T-helper 1 cell treated with Interleukin-12 subunit alpha and Interleukin-12 subunit beta and Interleukin-4 antibody, amounts not matched to agents 30 ng/mL and 1 ng/mL, for 36 hours (primary cell): ENCODE data around the gene COL4A5. TPM values are rescaled to one million over a fixed set of nuclear protein-coding genes. Genes with fewer than 3 reads are reported as not detected.
"Not testable (repeated sequence)": the region's sequence is repeated elsewhere in the genome, so short reads cannot be mapped to it uniquely, and the experiment has no call there.

Source experiments
- intact Hi-C: fragments of 100-400 bp; cut with micrococcal nuclease; formaldehyde crosslinking; loops from one replicate; pipeline ENCODE4 v1.15.1; 2024
- total RNA-seq: library from RNA; stranded (reverse); gene quantifications from 2 replicates; pipeline ENCODE4 v1.2.3, GENCODE V29; 2022

COL4A5 gene
- total RNA-seq, 1 donor from 2014 or later: not detected

GRCh38 chrX:108453841-108454240 lies 14.2 kb downstream of the COL4A5 start:
- intact Hi-C loops: no loop called here

- intact Hi-C loops: no loop called here
Observed at GRCh38 chrX:108456971-108457477, 17.4 kb downstream of the COL4A5 start.

- intact Hi-C loops: no loop called here
Observed at GRCh38 chrX:108464604-108465003, 25.0 kb downstream of the COL4A5 start.

- intact Hi-C loops: no loop called here
Observed at GRCh38 chrX:108468486-108468885, 28.8 kb downstream of the COL4A5 start.

- intact Hi-C loops: no loop called here
Observed at GRCh38 chrX:108473979-108474378, 34.3 kb downstream of the COL4A5 start.

- intact Hi-C loops: not testable (repeated sequence)
Observed at GRCh38 chrX:108481528-108481927, 41.9 kb downstream of the COL4A5 start.

GRCh38 chrX:108484251-108484650 lies 44.6 kb downstream of the COL4A5 start:
- intact Hi-C loops: no loop called here

GRCh38 chrX:108485960-108486359 lies 46.3 kb downstream of the COL4A5 start:
- intact Hi-C loops: no loop called here

GRCh38 chrX:108494406-108495090 lies 54.9 kb downstream of the COL4A5 start:
- intact Hi-C loops: no loop called here

GRCh38 chrX:108511721-108512120 lies 72.1 kb downstream of the COL4A5 start:
- intact Hi-C loops: no loop called here

- intact Hi-C loops: no loop called here
Observed at GRCh38 chrX:108516184-108516583, 76.5 kb downstream of the COL4A5 start.

- intact Hi-C loops: no loop called here
Observed at GRCh38 chrX:108527724-108528123, 88.1 kb downstream of the COL4A5 start.

- intact Hi-C loops: loop anchor here (5.0 kb wide), 1 partner anchor 515 kb away; no protein-coding TSS in a partner anchor
Observed at GRCh38 chrX:108537005-108537404, 97.4 kb downstream of the COL4A5 start.

- intact Hi-C loops: no loop called here
Observed at GRCh38 chrX:108541286-108541685, 101.6 kb downstream of the COL4A5 start.

GRCh38 chrX:108557580-108557979 lies 117.9 kb downstream of the COL4A5 start:
- intact Hi-C loops: no loop called here

GRCh38 chrX:108558217-108558616 lies 118.6 kb downstream of the COL4A5 start:
- intact Hi-C loops: no loop called here

- intact Hi-C loops: no loop called here
Observed at GRCh38 chrX:108573136-108573535, 133.5 kb downstream of the COL4A5 start.

- intact Hi-C loops: no loop called here
Observed at GRCh38 chrX:108582151-108582550, 142.5 kb downstream of the COL4A5 start.

- intact Hi-C loops: no loop called here
Observed at GRCh38 chrX:108584617-108585211, 145.1 kb downstream of the COL4A5 start.

GRCh38 chrX:108590496-108590895 lies 150.9 kb downstream of the COL4A5 start:
- intact Hi-C loops: no loop called here

- intact Hi-C loops: no loop called here
Observed at GRCh38 chrX:108601276-108601675, 161.6 kb downstream of the COL4A5 start.

GRCh38 chrX:108610141-108610540 lies 170.5 kb downstream of the COL4A5 start:
- intact Hi-C loops: no loop called here

- intact Hi-C loops: no loop called here
Observed at GRCh38 chrX:108614616-108615015, 175.0 kb downstream of the COL4A5 start.
